ENCODE measurements around the gene QRFPR.

The QRFPR gene

GRCh38 chr4:121375262-121375661, 5.6 kb downstream of the QRFPR start:
- Histone ChIP-seq H3K9ac (ENCODE audit: low read depth, low read length) (no peak overlapping the region), H3K36me3 (ENCODE audit: insufficient read depth, low read length) (no peaks in the 10 kb centered on the region), H3K4me1 (ENCODE audit: insufficient read depth, low read length) (no peaks in the 10 kb centered on the region; the same call in 1 of the 2 replicates), H3K9me3 (ENCODE audit: control insufficient read depth, insufficient read depth, low read length) (no peaks in the 10 kb centered on the region)

- Histone ChIP-seq H3K36me3 (ENCODE audit: insufficient read depth, low read length) (no peaks in the 10 kb centered on the region), H3K9me3 (ENCODE audit: control insufficient read depth, insufficient read depth, low read length) (no peaks in the 10 kb centered on the region), H3K4me1 (ENCODE audit: insufficient read depth, low read length) (no peaks in the 10 kb centered on the region; the same call in 1 of the 2 replicates), H3K9ac (ENCODE audit: low read depth, low read length) (no peak overlapping the region)
Observed at GRCh38 chr4:121373841-121374240, 7.0 kb downstream of the QRFPR start.

- H3K36me3 ChIP-seq (ENCODE audit: insufficient read depth, low read length): no peaks in the 10 kb centered on the region
- no peaks in the 10 kb centered on the region; the same call in 1 of the 2 replicates for H3K4me1 ChIP-seq (ENCODE audit: insufficient read depth, low read length)
- no peaks in the 10 kb centered on the region for H3K9me3 ChIP-seq (ENCODE audit: control insufficient read depth, insufficient read depth, low read length)
- H3K9ac ChIP-seq (ENCODE audit: low read depth, low read length): no peak overlapping the region
Observed at GRCh38 chr4:121370729-121371325, 10.0 kb downstream of the QRFPR start.

- Histone ChIP-seq H3K9me3 (ENCODE audit: control insufficient read depth, insufficient read depth, low read length) (no peaks in the 10 kb centered on the region), H3K36me3 (ENCODE audit: insufficient read depth, low read length) (no peaks in the 10 kb centered on the region), H3K4me1 (ENCODE audit: insufficient read depth, low read length) (no peaks in the 10 kb centered on the region), H3K9ac (ENCODE audit: low read depth, low read length) (no peak overlapping the region)
Observed at GRCh38 chr4:121360495-121360894, 20.3 kb downstream of the QRFPR start.

GRCh38 chr4:121358473-121358872, 22.3 kb downstream of the QRFPR start:
- no peak overlapping the region for H3K9ac ChIP-seq (ENCODE audit: low read depth, low read length)
- H3K36me3 ChIP-seq (ENCODE audit: insufficient read depth, low read length): no peaks in the 10 kb centered on the region
- no peaks in the 10 kb centered on the region for H3K4me1 ChIP-seq (ENCODE audit: insufficient read depth, low read length)
- no peaks in the 10 kb centered on the region; the same call in 1 of the 2 replicates for H3K9me3 ChIP-seq (ENCODE audit: control insufficient read depth, insufficient read depth, low read length)

- Histone ChIP-seq H3K36me3 (ENCODE audit: insufficient read depth, low read length) (no peaks in the 10 kb centered on the region), H3K9ac (ENCODE audit: low read depth, low read length) (no peak overlapping the region), H3K9me3 (ENCODE audit: control insufficient read depth, insufficient read depth, low read length) (no peaks in the 10 kb centered on the region; the same call in 1 of the 2 replicates), H3K4me1 (ENCODE audit: insufficient read depth, low read length) (no peaks in the 10 kb centered on the region)
Observed at GRCh38 chr4:121353213-121353612, 27.6 kb downstream of the QRFPR start.

- Histone ChIP-seq H3K9ac (ENCODE audit: low read depth, low read length) (no peak overlapping the region), H3K36me3 (ENCODE audit: insufficient read depth, low read length) (no peaks in the 10 kb centered on the region), H3K9me3 (ENCODE audit: control insufficient read depth, insufficient read depth, low read length) (no peaks in the 10 kb centered on the region), H3K4me1 (ENCODE audit: insufficient read depth, low read length) (no peaks in the 10 kb centered on the region)
Observed at GRCh38 chr4:121344098-121344497, 36.7 kb downstream of the QRFPR start.

- H3K9me3 ChIP-seq (ENCODE audit: control insufficient read depth, insufficient read depth, low read length): no peaks in the 10 kb centered on the region
- no peaks in the 10 kb centered on the region; the same call in 1 of the 2 replicates for H3K4me1 ChIP-seq (ENCODE audit: insufficient read depth, low read length)
- H3K36me3 ChIP-seq (ENCODE audit: insufficient read depth, low read length): no peaks in the 10 kb centered on the region
- H3K9ac ChIP-seq (ENCODE audit: low read depth, low read length): no peak overlapping the region
Observed at GRCh38 chr4:121340247-121340646, 40.6 kb downstream of the QRFPR start.

- no peaks in the 10 kb centered on the region; the same call in 1 of the 2 replicates for H3K4me1 ChIP-seq (ENCODE audit: insufficient read depth, low read length)
- H3K9me3 ChIP-seq (ENCODE audit: control insufficient read depth, insufficient read depth, low read length): no peaks in the 10 kb centered on the region
- no peaks in the 10 kb centered on the region for H3K36me3 ChIP-seq (ENCODE audit: insufficient read depth, low read length)
- H3K9ac ChIP-seq (ENCODE audit: low read depth, low read length): no peak overlapping the region
Observed at GRCh38 chr4:121339824-121340223, 41.0 kb downstream of the QRFPR start.

GRCh38 chr4:121339307-121339706, 41.5 kb downstream of the QRFPR start:
- no peaks in the 10 kb centered on the region for H3K9me3 ChIP-seq (ENCODE audit: control insufficient read depth, insufficient read depth, low read length)
- no peak overlapping the region for H3K9ac ChIP-seq (ENCODE audit: low read depth, low read length)
- no peaks in the 10 kb centered on the region; the same call in 1 of the 2 replicates for H3K4me1 ChIP-seq (ENCODE audit: insufficient read depth, low read length)

GRCh38 chr4:121338518-121338917, 42.3 kb downstream of the QRFPR start:
- Histone ChIP-seq H3K4me1 (ENCODE audit: insufficient read depth, low read length) (no peaks in the 10 kb centered on the region; the same call in 1 of the 2 replicates), H3K9me3 (ENCODE audit: control insufficient read depth, insufficient read depth, low read length) (no peaks in the 10 kb centered on the region), H3K36me3 (ENCODE audit: insufficient read depth, low read length) (no peaks in the 10 kb centered on the region), H3K9ac (ENCODE audit: low read depth, low read length) (no peak overlapping the region)

More at GRCh38 chr4:121339307-121339706, 41.5 kb downstream of the QRFPR start:
- no peaks in the 10 kb centered on the region for H3K36me3 ChIP-seq (ENCODE audit: insufficient read depth, low read length)

GRCh38 chr4:121336706-121337105, 44.1 kb downstream of the QRFPR start:
- H3K9ac ChIP-seq (ENCODE audit: low read depth, low read length): no peak overlapping the region
- no peaks in the 10 kb centered on the region for H3K36me3 ChIP-seq (ENCODE audit: insufficient read depth, low read length)
- no peaks in the 10 kb centered on the region; the same call in 1 of the 2 replicates for H3K4me1 ChIP-seq (ENCODE audit: insufficient read depth, low read length)
- H3K9me3 ChIP-seq (ENCODE audit: control insufficient read depth, insufficient read depth, low read length): no peaks in the 10 kb centered on the region

GRCh38 chr4:121330180-121330665, 50.6 kb downstream of the QRFPR start:
- no peaks in the 10 kb centered on the region for H3K9me3 ChIP-seq (ENCODE audit: control insufficient read depth, insufficient read depth, low read length)
- H3K4me1 ChIP-seq (ENCODE audit: insufficient read depth, low read length): peaks cover 5% of the 10 kb centered on the region; the same call in 1 of the 2 replicates
- no peaks in the 10 kb centered on the region for H3K36me3 ChIP-seq (ENCODE audit: insufficient read depth, low read length)
- no peak overlapping the region for H3K9ac ChIP-seq (ENCODE audit: low read depth, low read length)

- peaks cover 5% of the 10 kb centered on the region; the same call in 1 of the 2 replicates for H3K4me1 ChIP-seq (ENCODE audit: insufficient read depth, low read length)
- no peak overlapping the region for H3K9ac ChIP-seq (ENCODE audit: low read depth, low read length)
- H3K36me3 ChIP-seq (ENCODE audit: insufficient read depth, low read length): no peaks in the 10 kb centered on the region
- no peaks in the 10 kb centered on the region for H3K9me3 ChIP-seq (ENCODE audit: control insufficient read depth, insufficient read depth, low read length)
Observed at GRCh38 chr4:121326597-121326996, 54.2 kb downstream of the QRFPR start.

GRCh38 chr4:121324331-121324730, 56.5 kb downstream of the QRFPR start:
- Histone ChIP-seq H3K9ac (ENCODE audit: low read depth, low read length) (no peak overlapping the region), H3K4me1 (ENCODE audit: insufficient read depth, low read length) (peaks cover 5% of the 10 kb centered on the region; the same call in 1 of the 2 replicates), H3K9me3 (ENCODE audit: control insufficient read depth, insufficient read depth, low read length) (no peaks in the 10 kb centered on the region), H3K36me3 (ENCODE audit: insufficient read depth, low read length) (no peaks in the 10 kb centered on the region)

Measured in ES-I3 (cell line).